Mucosa of rectum (tissue), 2 donors: ENCODE measurements around the gene TMEM182.
A peak's percentile ranks its signal among the peaks of the same experiment; 100 is the strongest.

Experiments
- H3K27ac ChIP-seq, 2 donors: one replicate each; pipeline ENCODE4 v1.7.0; 2013; ENCODE audit warnings: inconsistent platforms in 2 of 2, low read depth in 2 of 2, low read length in 2 of 2
- H3K27me3 ChIP-seq, 2 donors: one replicate each; pipeline ENCODE4 v1.7.0; 2013; ENCODE audit warnings: low read length in 2 of 2; ENCODE audit not compliant: control insufficient read depth in 2 of 2, insufficient read depth in 2 of 2
- H3K36me3 ChIP-seq, 2 donors: one replicate each; pipeline ENCODE4 v1.7.0; 2013; ENCODE audit warnings: low read length in 2 of 2; ENCODE audit not compliant: control insufficient read depth in 2 of 2, insufficient read depth in 2 of 2
- H3K4me1 ChIP-seq, 2 donors: one replicate each; pipeline ENCODE4 v1.7.0; 2013; ENCODE audit warnings: low read length in 2 of 2, mild to moderate bottlenecking in 1 of 2; ENCODE audit not compliant: control insufficient read depth in 2 of 2, insufficient read depth in 2 of 2
- H3K4me3 ChIP-seq, 2 donors: one replicate each; pipeline ENCODE4 v1.7.0; 2013; ENCODE audit warnings: low read length in 2 of 2
- H3K9ac ChIP-seq, 2 donors: one replicate each; pipeline ENCODE4 v1.7.0; 2013; ENCODE audit warnings: low read length in 2 of 2, low read depth in 1 of 2, mild to moderate bottlenecking in 1 of 2
- H3K9me3 ChIP-seq, 2 donors: one replicate each; pipeline ENCODE4 v1.7.0; 2013; ENCODE audit warnings: low read length in 2 of 2; ENCODE audit not compliant: control insufficient read depth in 2 of 2
- donor health status: healthy.
- donor health status: Normal muscosa, but diverticular disease.

The TMEM182 gene

DNA sequence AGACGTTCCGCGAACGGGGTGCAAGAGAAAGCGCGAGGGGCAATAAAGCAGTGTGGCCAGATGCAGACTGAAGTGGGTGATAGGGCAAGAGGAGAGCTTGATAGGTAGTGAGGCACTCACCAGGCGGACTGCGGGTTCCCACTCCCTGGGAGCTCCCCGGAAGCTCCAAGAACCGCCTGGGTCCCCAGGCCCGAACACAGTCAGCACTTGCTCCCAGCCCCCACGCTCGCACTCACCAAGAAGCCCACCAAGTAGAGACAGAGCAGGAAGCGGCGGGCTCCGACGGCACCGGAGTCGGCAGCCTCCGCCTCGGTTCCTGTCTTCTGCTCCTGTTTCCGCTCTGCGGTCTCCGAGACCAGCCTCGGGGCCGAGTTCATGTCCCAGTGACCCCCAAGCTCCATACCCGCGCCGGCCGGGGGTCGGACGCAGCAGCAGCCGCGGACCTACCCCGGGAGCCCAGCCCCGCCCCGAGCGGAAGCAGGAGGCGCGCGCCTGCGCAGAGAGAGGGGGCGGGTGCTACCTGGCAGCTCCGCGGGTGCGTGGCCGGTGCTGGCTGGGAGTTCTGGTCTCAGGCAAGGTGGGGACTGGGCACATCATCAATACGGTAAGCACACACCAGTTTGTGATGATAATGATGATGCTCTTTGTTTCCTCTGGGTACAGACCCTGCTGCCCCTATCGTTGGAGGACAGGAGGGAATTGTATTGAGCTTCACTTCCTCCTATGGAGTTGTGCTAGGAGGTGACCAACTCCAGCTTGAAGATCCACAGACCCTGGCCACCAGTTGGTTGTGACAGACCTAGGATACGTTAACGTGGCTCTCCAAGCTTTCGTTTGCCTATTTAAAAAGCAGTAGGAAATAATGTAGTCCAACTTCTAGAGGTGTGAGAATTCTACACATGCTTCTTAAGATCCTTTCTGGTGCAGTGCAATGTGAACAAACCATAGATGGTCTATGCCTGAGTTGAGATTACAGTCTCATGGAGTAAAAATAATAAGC, 25.1 kb upstream of the TMEM182 start:
- peak overlapping the region; percentile 94 to 97 for H3K9ac ChIP-seq
- peak overlapping the region; percentile 81 to 86 for H3K27ac ChIP-seq
- H3K36me3 ChIP-seq, result peaks cover 4 to 5% of the 10 kb centered on the region in 2 donors
- no peaks in the 10 kb centered on the region for H3K9me3 ChIP-seq
- peaks cover 13 to 20% of the 10 kb centered on the region in 2 donors for H3K4me1 ChIP-seq
- H3K4me3 ChIP-seq, result peak overlapping the region; percentile 96 to 98
- H3K27me3 ChIP-seq, result no peaks in the 10 kb centered on the region

DNA sequence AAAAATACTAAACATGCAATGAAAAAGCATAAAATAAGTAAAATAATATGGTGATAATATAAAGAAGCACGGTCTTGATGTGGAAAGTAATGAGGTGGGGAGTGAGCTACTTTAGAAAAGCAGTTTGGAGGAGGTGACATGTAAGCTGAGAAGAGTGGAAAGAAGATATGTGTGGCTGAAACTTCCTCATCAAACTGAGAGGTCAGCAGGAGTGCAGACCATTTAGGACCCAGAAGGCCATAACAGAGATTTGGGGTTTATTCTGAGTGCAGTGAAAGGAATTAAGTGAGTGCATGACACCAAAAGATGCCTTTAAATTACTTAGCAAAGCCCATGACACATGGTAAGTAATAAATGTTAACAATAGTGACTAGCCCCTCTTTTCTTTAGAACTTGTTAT, 24.4 kb upstream of the TMEM182 start:
- H3K9ac ChIP-seq, result no peak overlapping the region
- no peaks in the 10 kb centered on the region for H3K9me3 ChIP-seq
- H3K36me3 ChIP-seq, result peaks cover 0 to 2% of the 10 kb centered on the region in 2 donors
- peaks cover 13 to 20% of the 10 kb centered on the region in 2 donors for H3K4me1 ChIP-seq
- H3K4me3 ChIP-seq, result peak overlapping the region; percentile 96 to 98
- H3K27ac ChIP-seq, result no peak overlapping the region
- no peaks in the 10 kb centered on the region for H3K27me3 ChIP-seq

GRCh38 chr2:102743259-102743658, 18.6 kb upstream of the TMEM182 start:
- Histone ChIP-seq H3K4me1 (no peaks in the 10 kb centered on the region), H3K27me3 (no peaks in the 10 kb centered on the region), H3K4me3 (no peak overlapping the region), H3K36me3 (no peaks in the 10 kb centered on the region), H3K9ac (no peak overlapping the region), H3K9me3 (no peaks in the 10 kb centered on the region), H3K27ac (no peak overlapping the region)

GRCh38 chr2:102748107-102748506, 13.7 kb upstream of the TMEM182 start:
- Histone ChIP-seq H3K4me3 (no peak overlapping the region), H3K9me3 (no peaks in the 10 kb centered on the region), H3K9ac (no peak overlapping the region), H3K27ac (no peak overlapping the region), H3K27me3 (no peaks in the 10 kb centered on the region), H3K4me1 (no peaks in the 10 kb centered on the region), H3K36me3 (no peaks in the 10 kb centered on the region)

DNA sequence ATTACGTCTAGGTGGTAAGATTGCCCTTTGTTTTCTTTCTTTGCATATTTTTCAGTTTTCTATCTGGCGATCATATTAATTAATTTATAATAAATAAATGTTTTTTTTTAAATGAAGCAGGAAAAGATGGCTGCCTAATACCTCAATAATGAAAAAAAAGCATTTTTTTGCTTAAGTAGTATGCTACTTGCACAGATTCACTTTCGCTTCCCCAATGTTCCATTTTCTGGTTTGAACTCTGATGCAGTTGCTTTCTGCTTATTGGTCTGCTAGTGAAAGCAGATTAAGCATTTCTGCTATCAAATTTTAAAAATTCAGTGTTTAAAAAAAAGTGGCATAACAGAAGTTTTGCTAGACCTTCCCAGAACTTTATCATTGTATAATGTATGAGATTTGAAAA, 11.9 kb upstream of the TMEM182 start:
- Histone ChIP-seq H3K4me3 (no peak overlapping the region), H3K27me3 (no peaks in the 10 kb centered on the region), H3K9ac (no peak overlapping the region), H3K4me1 (no peaks in the 10 kb centered on the region), H3K9me3 (no peaks in the 10 kb centered on the region), H3K36me3 (no peaks in the 10 kb centered on the region), H3K27ac (no peak overlapping the region)

GRCh38 chr2:102753563-102754159, 8.2 kb upstream of the TMEM182 start:
- no peak overlapping the region for H3K9ac ChIP-seq
- H3K4me1 ChIP-seq, result no peaks in the 10 kb centered on the region
- no peak overlapping the region for H3K4me3 ChIP-seq
- H3K36me3 ChIP-seq, result no peaks in the 10 kb centered on the region
- no peaks in the 10 kb centered on the region for H3K27me3 ChIP-seq
- no peaks in the 10 kb centered on the region for H3K9me3 ChIP-seq
- no peak overlapping the region for H3K27ac ChIP-seq

GRCh38 chr2:102754456-102755145, 7.2 kb upstream of the TMEM182 start:
- no peaks in the 10 kb centered on the region for H3K4me1 ChIP-seq
- H3K9me3 ChIP-seq, result no peaks in the 10 kb centered on the region
- H3K9ac ChIP-seq, result no peak overlapping the region
- H3K4me3 ChIP-seq, result no peak overlapping the region
- H3K27ac ChIP-seq, result no peak overlapping the region
- H3K36me3 ChIP-seq, result no peaks in the 10 kb centered on the region
- H3K27me3 ChIP-seq, result no peaks in the 10 kb centered on the region

GRCh38 chr2:102755284-102755683, 6.5 kb upstream of the TMEM182 start:
- H3K9me3 ChIP-seq, result no peaks in the 10 kb centered on the region
- H3K27ac ChIP-seq, result no peak overlapping the region
- H3K36me3 ChIP-seq, result no peaks in the 10 kb centered on the region
- H3K9ac ChIP-seq, result no peak overlapping the region
- H3K4me3 ChIP-seq, result no peak overlapping the region
- H3K27me3 ChIP-seq, result no peaks in the 10 kb centered on the region
- no peaks in the 10 kb centered on the region for H3K4me1 ChIP-seq

DNA sequence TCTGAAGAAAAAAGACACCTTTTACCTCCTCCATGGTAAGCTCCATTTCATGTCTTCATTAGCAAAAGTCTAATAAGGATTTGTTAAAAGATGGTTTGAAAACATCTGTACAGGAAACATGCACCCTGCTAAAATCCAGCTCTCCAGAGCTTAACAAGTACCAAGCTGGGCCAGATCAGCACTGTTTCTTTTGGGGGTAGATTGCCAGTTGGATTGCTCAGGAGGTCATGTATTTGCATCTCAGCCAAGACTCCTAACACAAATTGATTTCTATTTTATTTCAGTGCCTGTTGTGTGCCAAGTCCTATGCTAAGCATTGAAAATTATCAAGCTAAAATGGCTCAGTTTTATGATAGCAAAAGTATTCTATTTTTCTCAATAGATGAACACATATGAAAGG, 3.4 kb upstream of the TMEM182 start:
- Histone ChIP-seq H3K4me1 (no peaks in the 10 kb centered on the region), H3K27me3 (no peaks in the 10 kb centered on the region), H3K4me3 (no peak overlapping the region), H3K9me3 (no peaks in the 10 kb centered on the region), H3K27ac (no peak overlapping the region), H3K9ac (no peak overlapping the region), H3K36me3 (no peaks in the 10 kb centered on the region)

GRCh38 chr2:102764083-102764482, 2.3 kb downstream of the TMEM182 start:
- no peaks in the 10 kb centered on the region for H3K4me1 ChIP-seq
- H3K9me3 ChIP-seq, result no peaks in the 10 kb centered on the region
- no peak overlapping the region for H3K27ac ChIP-seq
- H3K36me3 ChIP-seq, result no peaks in the 10 kb centered on the region
- no peak overlapping the region for H3K4me3 ChIP-seq
- no peak overlapping the region for H3K9ac ChIP-seq
- H3K27me3 ChIP-seq, result no peaks in the 10 kb centered on the region
